Left colon (tissue), 2 donors: ENCODE data around the gene CCR6. TPM values are rescaled to one million over a fixed set of nuclear protein-coding genes. Genes with fewer than 3 reads are reported as not detected.
"Not testable (repeated sequence)": the region's sequence is repeated elsewhere in the genome, so short reads cannot be mapped to it uniquely, and the experiment has no call there.

Experiments
- ATAC-seq: fragments of 200-7000 bp; cut with Tn5 transposase; one replicate; pipeline ENCODE4 v1.9.1; 2020; ENCODE audit warnings: mild to moderate bottlenecking, moderate library complexity
- DNase-seq, 2 donors: peaks; one replicate each; pipeline ENCODE4 v3.0.0-alpha.2; 2020
- intact Hi-C, 2 donors: fragments of 100-400 bp; cut with DNase I in 1 of 2; cut with micrococcal nuclease in 1 of 2; formaldehyde crosslinking; loops; one replicate each; pipeline versions ENCODE4 v1.11.2 to v1.14.0; 2022; cut with DNase I, micrococcal nuclease
- total RNA-seq, 2 donors: library from RNA; stranded (reverse); fragmentation: NEBNext Ultra II Directional; extraction: Animal tissue kit (Norgen Biotek cat#: 25700); gene quantifications; one replicate each; pipeline ENCODE4 v1.2.1, GENCODE V29; 2021
- donor health status: DM: no; HTN: no; CAD: no.
- donor health status: DM: yes; HTN: yes; CAD: no.

CCR6 gene
- total RNA-seq, 2 donors from 2014 or later: 0.21 to 0.31 TPM

- intact Hi-C loops, ATAC-seq, DNase-seq: not testable (repeated sequence)
Observed at GRCh38 chr6:167185101-167185500, 62.2 kb downstream of the CCR6 start.

GRCh38 chr6:167187275-167187674 lies 64.4 kb downstream of the CCR6 start:
- DNase-seq, ATAC-seq: not testable (repeated sequence)

More at GRCh38 chr6:167187275-167187674, 64.4 kb downstream of the CCR6 start:
- intact Hi-C loops: not testable (repeated sequence)

Other genes starting within 250 kb of the CCR6 start
- 100 to 1,000 TPM; 130 to 151 TPM for gene RNASET2, start 166.5 kb upstream of the CCR6 start, total RNA-seq
- gene CEP43, start 123.7 kb upstream of the CCR6 start, total RNA-seq: 10 to 100 TPM; 17.4 to 22.5 TPM
- not detected for gene GPR31, start 34.9 kb downstream of the CCR6 start, total RNA-seq
- under 1 TPM in 1 of 2 donors, not detected in 1; 0.39 TPM for gene UNC93A, start 168.2 kb downstream of the CCR6 start, total RNA-seq
- not detected for gene TTLL2, start 202.0 kb downstream of the CCR6 start, total RNA-seq